Nephron progenitor cell (in vitro differentiated cells): Measurements from ENCODE around the gene DNAAF1.

ENCODE experiments used
- DNase-seq: peaks from one replicate; pipeline ENCODE4 v3.0.0; 2021
- H3K27ac Mint-ChIP-seq: 2 replicates; pipeline ENCODE4 v1.8.0; 2021; ENCODE audit warnings: mild to moderate bottlenecking, moderate library complexity, mixed read lengths
- H3K27me3 Mint-ChIP-seq: 2 replicates; pipeline ENCODE4 v1.8.0; 2021; ENCODE audit warnings: mild to moderate bottlenecking, low read depth, mixed read lengths; ENCODE audit not compliant: poor library complexity
- H3K36me3 Mint-ChIP-seq: 2 replicates; pipeline ENCODE4 v1.8.0; 2021; ENCODE audit warnings: low read depth, mixed read lengths
- H3K4me1 Mint-ChIP-seq: 2 replicates; pipeline ENCODE4 v1.8.0; 2021; ENCODE audit warnings: mixed read lengths
- H3K4me3 Mint-ChIP-seq: 2 replicates; pipeline ENCODE4 v1.8.0; 2021; ENCODE audit warnings: mild to moderate bottlenecking, moderate library complexity, mixed read lengths
- H3K9me3 Mint-ChIP-seq: 2 replicates; pipeline ENCODE4 v1.8.0; 2021; ENCODE audit warnings: mild to moderate bottlenecking, moderate library complexity, mixed read lengths
- CTCF ChIP-seq: fragments of 200-600 bp; sonication (generic); IDR thresholded peaks from 2 replicates; pipeline ENCODE4 v1.5.0; 2021; ENCODE audit warnings: antibody characterized with exemption

DNAAF1 gene

GRCh38 chr16:84207251-84207650 lies 62.1 kb downstream of the DNAAF1 start:
- Mint-ChIP-seq H3K4me3 (no peak overlapping the region), H3K27me3 (peaks cover 19% of the 10 kb centered on the region), H3K9me3 (peaks cover 3% of the 10 kb centered on the region), H3K27ac (peak overlapping the region; percentile 52), H3K36me3 (no peaks in the 10 kb centered on the region), H3K4me1 (peaks cover 21% of the 10 kb centered on the region)
- DNase-seq = no peak
- no peak for TF ChIP-seq CTCF

GRCh38 chr16:84207879-84208278 lies 62.8 kb downstream of the DNAAF1 start:
- H3K9me3 Mint-ChIP-seq = no peaks in the 10 kb centered on the region
- H3K4me3 Mint-ChIP-seq = no peak overlapping the region
- no peak for DNase-seq
- H3K36me3 Mint-ChIP-seq = no peaks in the 10 kb centered on the region
- TF ChIP-seq CTCF = no peak
- H3K4me1 Mint-ChIP-seq = peaks cover 21% of the 10 kb centered on the region
- H3K27ac Mint-ChIP-seq = no peak overlapping the region
- H3K27me3 Mint-ChIP-seq = peaks cover 22% of the 10 kb centered on the region

- peaks cover 16% of the 10 kb centered on the region for H3K4me1 Mint-ChIP-seq
- TF ChIP-seq CTCF = no peak
These were observed 64.9 kb downstream of the DNAAF1 start for GRCh38 chr16:84209989-84210388.

GRCh38 chr16:84212154-84212553 lies 67.0 kb downstream of the DNAAF1 start:
- no peak overlapping the region for H3K4me3 Mint-ChIP-seq
- peaks cover 15% of the 10 kb centered on the region for H3K4me1 Mint-ChIP-seq
- H3K36me3 Mint-ChIP-seq = no peaks in the 10 kb centered on the region
- no peak for TF ChIP-seq CTCF
- no peaks in the 10 kb centered on the region for H3K9me3 Mint-ChIP-seq
- peaks cover 29% of the 10 kb centered on the region for H3K27me3 Mint-ChIP-seq
- H3K27ac Mint-ChIP-seq = peak overlapping the region; percentile 4
- DNase-seq = no peak

More at GRCh38 chr16:84209989-84210388, 64.9 kb downstream of the DNAAF1 start:
- Mint-ChIP-seq H3K4me3 (no peak overlapping the region), H3K9me3 (no peaks in the 10 kb centered on the region), H3K36me3 (no peaks in the 10 kb centered on the region), H3K27me3 (peaks cover 28% of the 10 kb centered on the region), H3K27ac (no peak overlapping the region)
- no peak for DNase-seq

GRCh38 chr16:84212631-84213030 lies 67.5 kb downstream of the DNAAF1 start:
- TF ChIP-seq CTCF = no peak
- no peaks in the 10 kb centered on the region for H3K9me3 Mint-ChIP-seq
- no peak overlapping the region for H3K4me3 Mint-ChIP-seq
- peaks cover 28% of the 10 kb centered on the region for H3K27me3 Mint-ChIP-seq
- H3K4me1 Mint-ChIP-seq = peaks cover 13% of the 10 kb centered on the region
- no peak for DNase-seq
- H3K27ac Mint-ChIP-seq = peak overlapping the region; percentile 4
- H3K36me3 Mint-ChIP-seq = no peaks in the 10 kb centered on the region

- H3K9me3 Mint-ChIP-seq = no peaks in the 10 kb centered on the region
- no peak for TF ChIP-seq CTCF
- peaks cover 21% of the 10 kb centered on the region for H3K4me1 Mint-ChIP-seq
- peaks cover 30% of the 10 kb centered on the region for H3K27me3 Mint-ChIP-seq
- H3K36me3 Mint-ChIP-seq = no peaks in the 10 kb centered on the region
- no peak for DNase-seq
- no peak overlapping the region for H3K4me3 Mint-ChIP-seq
- H3K27ac Mint-ChIP-seq = no peak overlapping the region
These were observed 69.5 kb downstream of the DNAAF1 start for GRCh38 chr16:84214451-84215066.
